Ovary (tissue), 3 donors: Measurements from ENCODE around the gene ZNF565.

Experiments
- EP300 ChIP-seq: sonication (generic); formaldehyde crosslinking; IDR thresholded peaks from one replicate; pipeline ENCODE4 v1.6.1; 2017; ENCODE audit warnings: antibody characterized with exemption
- POLR2A ChIP-seq: fragments of 450-650 bp; IDR thresholded peaks from one replicate; pipeline ENCODE4 v1.6.1; 2017; ENCODE audit warnings: antibody characterized with exemption, mild to moderate bottlenecking, moderate library complexity
- TF ChIP-seq, protein P1 (sequence below), 3 donors: fragments of 450-650 bp in 2 of 3; fragments of 200-600 bp in 1 of 3; IDR thresholded peaks; one replicate each; pipeline versions ENCODE4 v1.5.1 to v1.8.0; 2016 to 2022; ENCODE audit warnings: antibody characterized with exemption in 3 of 3, mild to moderate bottlenecking in 1 of 3
- donor health status: DM: no; HTN: no; CAD: no.

DNA sequence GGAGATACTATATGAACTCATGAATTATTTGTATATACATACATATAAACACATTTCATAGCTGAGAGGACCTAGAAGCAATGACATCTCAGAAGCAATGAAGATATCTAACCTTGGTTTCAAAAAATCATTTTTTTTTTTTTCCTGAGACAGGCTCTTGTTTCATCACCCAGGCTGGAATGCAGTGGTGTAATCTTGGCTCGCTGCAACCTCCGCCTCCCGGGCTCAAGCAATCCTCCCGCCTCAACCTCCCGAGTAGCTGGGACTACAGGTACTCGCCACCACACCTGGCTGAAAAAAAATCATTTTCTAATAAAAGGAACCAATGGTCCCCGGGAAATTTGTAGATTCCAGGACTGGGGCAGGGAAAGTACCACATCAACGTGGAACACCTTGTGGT is 4.0 kb downstream of the ZNF565 start:
- TF ChIP-seq, protein P1, sequence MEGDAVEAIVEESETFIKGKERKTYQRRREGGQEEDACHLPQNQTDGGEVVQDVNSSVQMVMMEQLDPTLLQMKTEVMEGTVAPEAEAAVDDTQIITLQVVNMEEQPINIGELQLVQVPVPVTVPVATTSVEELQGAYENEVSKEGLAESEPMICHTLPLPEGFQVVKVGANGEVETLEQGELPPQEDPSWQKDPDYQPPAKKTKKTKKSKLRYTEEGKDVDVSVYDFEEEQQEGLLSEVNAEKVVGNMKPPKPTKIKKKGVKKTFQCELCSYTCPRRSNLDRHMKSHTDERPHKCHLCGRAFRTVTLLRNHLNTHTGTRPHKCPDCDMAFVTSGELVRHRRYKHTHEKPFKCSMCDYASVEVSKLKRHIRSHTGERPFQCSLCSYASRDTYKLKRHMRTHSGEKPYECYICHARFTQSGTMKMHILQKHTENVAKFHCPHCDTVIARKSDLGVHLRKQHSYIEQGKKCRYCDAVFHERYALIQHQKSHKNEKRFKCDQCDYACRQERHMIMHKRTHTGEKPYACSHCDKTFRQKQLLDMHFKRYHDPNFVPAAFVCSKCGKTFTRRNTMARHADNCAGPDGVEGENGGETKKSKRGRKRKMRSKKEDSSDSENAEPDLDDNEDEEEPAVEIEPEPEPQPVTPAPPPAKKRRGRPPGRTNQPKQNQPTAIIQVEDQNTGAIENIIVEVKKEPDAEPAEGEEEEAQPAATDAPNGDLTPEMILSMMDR (IDR thresholded peaks at IDR 0.05), result no peak
- TF ChIP-seq EP300 (no peak), POLR2A (no peak)
